GM12872 (cell line): ENCODE measurements around the gene ZNF335.

Experiments used
- TF ChIP-seq, protein P1 (sequence below): IDR thresholded peaks from 3 replicates; pipeline ENCODE4 v1.5.1; 2011; ENCODE audit warnings: low read depth, mild to moderate bottlenecking, low read length, moderate library complexity; ENCODE audit not compliant: insufficient read depth

ZNF335 gene

DNA sequence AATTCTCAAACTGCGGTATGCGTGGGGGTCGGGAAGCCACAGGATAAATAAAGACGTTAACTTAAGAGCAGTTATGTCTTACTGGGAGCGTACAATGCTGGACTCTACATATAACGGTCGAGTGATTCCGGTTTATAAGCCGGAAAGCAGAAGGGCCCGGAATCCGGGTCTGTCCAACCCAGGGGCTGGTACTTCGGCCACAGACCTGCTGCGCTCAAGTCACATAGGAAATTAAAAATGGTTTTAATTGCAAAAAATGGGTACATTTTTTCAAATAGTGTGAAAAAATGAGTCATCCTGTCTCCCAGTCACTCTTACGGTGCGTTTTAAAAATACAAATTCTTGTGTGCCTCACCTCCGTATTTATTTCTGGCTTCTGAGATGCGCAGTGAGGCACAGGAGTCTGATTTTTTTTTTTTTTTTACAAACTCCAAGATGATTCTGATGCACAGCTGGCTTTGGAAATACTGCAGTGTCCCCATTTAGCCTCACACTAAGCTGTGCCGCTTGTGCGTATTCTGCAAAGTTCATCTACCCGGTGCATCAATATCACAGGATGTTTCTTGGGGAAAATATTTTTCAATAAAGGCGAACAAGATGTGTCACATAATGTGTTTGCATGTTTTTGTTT, 36.5 kb downstream of the ZNF335 start:
- TF ChIP-seq, protein P1, sequence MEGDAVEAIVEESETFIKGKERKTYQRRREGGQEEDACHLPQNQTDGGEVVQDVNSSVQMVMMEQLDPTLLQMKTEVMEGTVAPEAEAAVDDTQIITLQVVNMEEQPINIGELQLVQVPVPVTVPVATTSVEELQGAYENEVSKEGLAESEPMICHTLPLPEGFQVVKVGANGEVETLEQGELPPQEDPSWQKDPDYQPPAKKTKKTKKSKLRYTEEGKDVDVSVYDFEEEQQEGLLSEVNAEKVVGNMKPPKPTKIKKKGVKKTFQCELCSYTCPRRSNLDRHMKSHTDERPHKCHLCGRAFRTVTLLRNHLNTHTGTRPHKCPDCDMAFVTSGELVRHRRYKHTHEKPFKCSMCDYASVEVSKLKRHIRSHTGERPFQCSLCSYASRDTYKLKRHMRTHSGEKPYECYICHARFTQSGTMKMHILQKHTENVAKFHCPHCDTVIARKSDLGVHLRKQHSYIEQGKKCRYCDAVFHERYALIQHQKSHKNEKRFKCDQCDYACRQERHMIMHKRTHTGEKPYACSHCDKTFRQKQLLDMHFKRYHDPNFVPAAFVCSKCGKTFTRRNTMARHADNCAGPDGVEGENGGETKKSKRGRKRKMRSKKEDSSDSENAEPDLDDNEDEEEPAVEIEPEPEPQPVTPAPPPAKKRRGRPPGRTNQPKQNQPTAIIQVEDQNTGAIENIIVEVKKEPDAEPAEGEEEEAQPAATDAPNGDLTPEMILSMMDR: no peak

DNA sequence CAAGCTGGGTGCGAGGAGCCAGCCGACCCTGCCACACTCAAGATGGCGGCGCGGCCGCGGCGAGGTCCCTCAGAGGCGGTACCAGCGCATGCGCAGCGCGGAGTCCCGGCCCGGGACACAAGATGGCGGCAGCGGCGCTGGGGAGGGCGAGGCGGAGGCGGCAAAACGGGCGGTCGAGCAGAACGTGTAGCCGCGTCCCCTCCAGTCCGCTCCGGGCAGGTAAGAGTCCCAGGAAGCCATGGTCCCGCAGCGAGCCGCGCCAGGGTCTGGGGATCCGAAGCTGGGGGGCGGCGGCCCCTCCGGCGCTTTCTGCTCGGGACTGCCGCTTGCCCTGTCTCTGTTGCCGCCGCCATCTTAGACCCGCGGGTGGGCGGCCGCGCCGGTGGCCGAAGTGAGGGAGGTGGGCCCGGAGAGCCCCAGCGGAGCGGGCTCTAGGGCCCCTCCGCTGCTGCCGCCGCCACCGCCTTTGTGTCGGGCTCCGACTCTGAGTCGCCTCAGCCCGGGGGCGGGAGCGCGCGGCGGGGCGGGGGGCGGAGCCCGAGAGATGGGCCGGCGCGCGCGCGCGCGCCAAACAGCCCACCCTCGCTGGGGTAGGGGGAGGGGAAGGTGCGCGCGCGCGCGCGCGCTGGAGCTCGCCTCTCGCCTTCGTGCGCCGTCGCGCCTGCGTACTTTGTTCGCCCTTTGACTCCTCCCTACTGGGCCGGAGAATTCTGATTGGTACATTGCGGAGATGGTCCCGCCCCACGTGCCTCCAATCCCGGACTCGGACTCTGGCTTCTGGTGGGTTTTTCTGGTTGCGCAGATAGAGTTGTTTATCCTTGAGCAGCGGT, 37.2 kb downstream of the ZNF335 start, which contains the start of gene PCIF1:
PCIF1 (plus strand) TSS at position 98 of the 830 bp plus-strand sequence. CDS start 4,317 bp downstream, outside the sequence.
- TF ChIP-seq, protein P1: no peak

DNA sequence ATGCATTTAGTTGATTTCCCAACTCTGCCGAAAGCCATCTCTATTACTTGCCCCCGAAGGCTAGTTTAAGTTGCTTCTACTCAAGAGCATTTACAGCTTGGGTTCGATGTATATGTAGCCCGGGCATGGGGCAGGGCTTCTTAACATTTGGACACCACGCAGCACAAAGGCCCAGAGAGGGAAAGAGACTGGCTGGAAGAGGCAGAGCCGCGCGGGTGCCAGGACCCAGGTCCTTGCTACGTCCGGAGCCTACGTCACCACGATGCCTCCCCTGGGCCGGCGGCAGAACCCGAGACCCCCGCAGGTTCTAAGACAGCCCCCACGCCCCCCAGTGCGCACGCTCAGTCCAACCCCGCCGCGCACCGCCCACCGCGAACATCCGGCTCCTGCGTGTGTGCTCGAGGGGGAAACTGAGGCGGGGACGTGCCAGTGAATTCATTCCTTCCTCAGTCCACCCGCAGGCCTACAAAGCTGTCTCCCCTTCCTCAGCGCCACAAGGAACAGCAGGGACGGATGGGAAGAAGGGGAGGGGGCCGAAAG, 37.9 kb downstream of the ZNF335 start:
- TF ChIP-seq, protein P1: no peak

DNA sequence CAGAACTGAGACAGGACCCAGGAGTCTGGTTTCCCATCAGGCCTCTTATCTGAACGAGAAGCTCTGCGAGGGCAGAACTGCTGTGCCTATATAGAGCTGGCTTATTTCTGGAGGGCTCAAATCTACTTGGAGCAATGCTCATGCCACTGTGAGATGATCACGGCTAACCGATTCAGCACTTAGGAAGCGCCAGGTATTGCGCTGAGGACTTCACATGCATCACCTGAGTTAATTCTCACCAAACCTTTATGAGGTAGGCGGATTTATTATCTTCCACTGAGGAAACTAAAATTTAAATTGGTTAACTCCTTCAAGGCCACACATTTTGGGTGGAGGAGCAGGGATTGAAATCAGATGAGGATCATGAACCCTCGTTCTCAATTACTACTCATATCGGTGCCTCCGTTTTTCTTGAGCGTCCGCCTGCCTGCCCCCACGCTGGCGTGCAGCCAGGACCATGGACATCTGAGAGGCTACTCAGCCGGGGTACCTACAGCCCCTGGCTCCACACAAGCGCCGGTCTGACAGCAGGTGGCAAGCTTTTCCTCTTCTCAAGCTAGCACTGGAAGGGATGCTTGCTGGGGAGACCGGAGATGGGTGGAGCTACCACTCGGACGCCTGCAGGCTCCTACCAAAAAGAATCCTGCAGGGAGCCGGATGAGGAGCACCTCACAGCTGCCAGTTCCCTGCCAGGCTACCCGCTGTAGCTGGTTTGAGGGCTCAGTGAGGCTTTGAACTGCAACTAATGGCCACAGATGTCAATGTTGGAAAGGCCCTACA, 38.5 kb downstream of the ZNF335 start:
- TF ChIP-seq, protein P1: peak; percentile 36; the same call in 2 of the 3 replicates

DNA sequence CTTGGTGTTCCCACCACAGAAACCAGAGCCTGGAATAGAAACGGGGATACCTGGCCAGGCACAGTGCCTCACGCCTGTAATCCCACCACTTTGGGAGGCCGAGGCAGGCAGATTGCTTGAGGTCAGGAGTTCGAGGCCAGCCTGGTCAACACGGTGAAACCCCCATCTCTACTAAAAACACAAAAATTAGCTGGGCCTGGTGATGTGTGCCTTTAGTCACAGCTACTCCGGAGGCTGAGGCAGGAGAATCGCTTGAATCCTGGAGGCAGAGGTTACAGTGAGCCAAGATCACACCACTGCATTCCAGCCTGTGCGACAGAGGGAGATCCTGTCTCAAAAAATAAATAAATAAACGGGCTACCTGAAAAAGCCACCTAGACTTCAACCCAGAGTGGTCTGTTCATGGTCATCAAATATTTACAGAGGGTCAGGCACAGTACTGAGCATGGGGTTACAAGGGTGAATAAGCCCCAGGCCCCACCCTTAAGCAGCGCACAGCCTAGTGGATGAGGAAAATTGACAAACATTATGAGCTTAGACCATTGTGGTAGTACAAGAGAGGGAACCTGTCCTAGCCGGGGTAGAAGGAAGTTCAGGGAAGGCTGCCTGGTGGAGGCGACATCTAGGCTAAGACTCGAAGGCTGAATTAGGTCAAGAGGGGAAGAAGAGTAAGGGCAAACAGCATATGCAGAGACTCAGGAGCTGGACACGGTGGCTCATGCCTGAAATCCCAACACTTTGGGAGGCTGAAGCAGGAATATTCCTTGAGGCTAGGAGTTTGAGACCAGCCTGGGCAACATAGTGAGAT, 44.7 kb downstream of the ZNF335 start:
- TF ChIP-seq, protein P1: no peak

DNA sequence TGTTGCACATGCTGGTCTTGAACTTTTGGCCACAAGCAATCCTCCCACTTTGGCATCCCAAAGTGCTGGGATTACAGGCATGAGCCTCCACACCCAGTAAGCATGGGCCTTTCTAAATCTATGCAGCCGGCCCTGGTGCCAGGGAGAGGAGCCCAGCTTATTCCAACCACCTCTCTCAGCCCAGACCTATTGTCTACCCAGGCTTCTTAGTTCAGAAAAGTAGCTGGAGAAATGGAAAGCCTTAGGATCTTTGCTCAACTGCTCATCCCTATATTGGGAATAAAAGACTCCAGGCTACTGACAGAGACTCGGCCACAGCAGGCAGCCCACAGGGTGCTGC, 45.3 kb downstream of the ZNF335 start:
- TF ChIP-seq, protein P1: no peak
